Measurements from ENCODE around the gene HAPLN3.

- TF ChIP-seq CTCF (IDR thresholded peaks at IDR 0.05 in 4 of 5, conservative IDR thresholded peaks at IDR 0.05 in 1 of 5) (no peak), POLR2A (IDR thresholded peaks at IDR 0.05) (no peak)
These were observed 17.4 kb downstream of the HAPLN3 start for GRCh38 chr15:88877906-88878305.
